ENCODE data around the gene CACHD1. TPM values are rescaled to one million over a fixed set of nuclear protein-coding genes. Genes with fewer than 3 reads are reported as not detected.

The CACHD1 gene
- total RNA-seq, 2 donors from 2014 or later = 8.6 to 12.9 TPM

GRCh38 chr1:64543831-64544230, 73.9 kb downstream of the CACHD1 start:
- H3K27ac ChIP-seq = no peak overlapping the region
- DNase-seq = no peak

DNA sequence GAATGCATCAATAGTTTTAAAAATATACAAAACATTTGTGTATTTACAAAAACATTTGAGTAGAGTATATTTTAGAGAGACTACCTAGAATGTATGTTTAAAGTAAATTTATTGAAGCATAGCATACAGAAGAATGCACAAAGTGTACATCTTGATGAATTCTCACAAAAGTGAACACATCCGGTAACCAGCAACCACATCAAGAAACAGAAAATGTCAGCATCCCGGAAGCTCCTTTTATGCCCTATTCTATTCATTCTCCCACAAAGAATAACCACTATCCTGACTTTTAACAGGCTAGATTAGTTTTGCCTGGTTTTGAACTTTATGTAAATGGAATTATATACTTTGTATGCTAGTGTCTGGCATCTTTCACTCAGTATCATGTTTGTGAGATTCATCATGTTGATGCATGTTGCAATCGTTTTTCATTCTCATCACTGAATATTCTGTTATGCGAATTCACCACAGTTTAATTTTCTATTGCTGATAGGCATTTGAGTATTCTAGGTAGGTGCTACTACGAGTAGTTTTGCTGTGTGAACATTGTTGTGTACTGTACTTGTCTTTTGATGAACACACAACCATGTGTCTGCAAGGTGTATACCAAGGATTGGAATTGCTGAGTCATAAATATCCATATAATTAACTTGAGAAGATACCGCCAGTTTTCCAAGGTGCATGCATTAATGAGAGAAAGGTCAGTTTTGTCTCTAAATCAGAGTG, 75.4 kb downstream of the CACHD1 start:
- Histone ChIP-seq H3K9me3 (no peaks in the 10 kb centered on the region), H3K27ac (no peak overlapping the region), H3K4me1 (peaks cover 11% of the 10 kb centered on the region), H3K36me3 (replicated peaks in 1 of 2; ENCODE audit: insufficient read depth in 1 of 2, low read depth in 2 of 2) (no peaks in the 10 kb centered on the region), H3K27me3 (no peaks in the 10 kb centered on the region), H3K4me3 (no peak overlapping the region)
- 85 to 89% methylated on average over 6 of the region's 6 CpGs for WGBS, 2 donors
- ATAC-seq = no peak
- TF ChIP-seq POLR2A (IDR thresholded peaks at IDR 0.05) = no peak
- TF ChIP-seq, protein P1, sequence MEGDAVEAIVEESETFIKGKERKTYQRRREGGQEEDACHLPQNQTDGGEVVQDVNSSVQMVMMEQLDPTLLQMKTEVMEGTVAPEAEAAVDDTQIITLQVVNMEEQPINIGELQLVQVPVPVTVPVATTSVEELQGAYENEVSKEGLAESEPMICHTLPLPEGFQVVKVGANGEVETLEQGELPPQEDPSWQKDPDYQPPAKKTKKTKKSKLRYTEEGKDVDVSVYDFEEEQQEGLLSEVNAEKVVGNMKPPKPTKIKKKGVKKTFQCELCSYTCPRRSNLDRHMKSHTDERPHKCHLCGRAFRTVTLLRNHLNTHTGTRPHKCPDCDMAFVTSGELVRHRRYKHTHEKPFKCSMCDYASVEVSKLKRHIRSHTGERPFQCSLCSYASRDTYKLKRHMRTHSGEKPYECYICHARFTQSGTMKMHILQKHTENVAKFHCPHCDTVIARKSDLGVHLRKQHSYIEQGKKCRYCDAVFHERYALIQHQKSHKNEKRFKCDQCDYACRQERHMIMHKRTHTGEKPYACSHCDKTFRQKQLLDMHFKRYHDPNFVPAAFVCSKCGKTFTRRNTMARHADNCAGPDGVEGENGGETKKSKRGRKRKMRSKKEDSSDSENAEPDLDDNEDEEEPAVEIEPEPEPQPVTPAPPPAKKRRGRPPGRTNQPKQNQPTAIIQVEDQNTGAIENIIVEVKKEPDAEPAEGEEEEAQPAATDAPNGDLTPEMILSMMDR (IDR thresholded peaks at IDR 0.05) = no peak
- intact Hi-C loops (cut with DNase I) = no loop called here
- no peak for DNase-seq

More at GRCh38 chr1:64543831-64544230, 73.9 kb downstream of the CACHD1 start:
- H3K4me3 ChIP-seq = no peak overlapping the region
- H3K27me3 ChIP-seq = no peaks in the 10 kb centered on the region
- no peak for ATAC-seq
- intact Hi-C loops (cut with DNase I) = no loop called here
- H3K36me3 ChIP-seq (replicated peaks in 1 of 2; ENCODE audit: insufficient read depth in 1 of 2, low read depth in 2 of 2) = no peaks in the 10 kb centered on the region
- H3K9me3 ChIP-seq = no peaks in the 10 kb centered on the region
- TF ChIP-seq, protein P1 (IDR thresholded peaks at IDR 0.05) = no peak
- no peak for TF ChIP-seq POLR2A (IDR thresholded peaks at IDR 0.05)
- H3K4me1 ChIP-seq = peaks cover 17% of the 10 kb centered on the region
- WGBS, 2 donors = 92 to 97% methylated on average over 4 of the region's 4 CpGs

DNA sequence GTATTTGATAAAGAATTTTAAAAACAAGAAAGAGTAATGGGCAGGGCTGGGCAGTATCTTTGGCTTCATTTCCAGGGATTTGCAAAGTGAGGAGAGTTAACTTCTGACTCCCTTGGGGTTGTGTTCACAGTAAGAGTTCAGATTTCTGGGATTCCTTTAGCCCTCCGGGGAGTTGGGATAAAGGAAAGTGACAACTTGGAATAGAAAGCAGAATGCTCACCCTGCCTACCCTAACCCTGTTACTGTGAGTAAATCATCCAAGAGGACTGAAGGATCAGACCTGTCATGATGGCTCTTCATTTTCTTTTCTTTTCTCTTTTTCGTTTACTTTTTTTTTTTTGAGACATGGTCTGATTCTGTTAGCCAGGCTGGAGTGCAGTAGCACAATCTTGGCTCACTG, 76.1 kb downstream of the CACHD1 start:
- H3K27ac ChIP-seq = no peak overlapping the region
- TF ChIP-seq POLR2A (IDR thresholded peaks at IDR 0.05) = no peak
- TF ChIP-seq, protein P1 (IDR thresholded peaks at IDR 0.05) = no peak
- H3K27me3 ChIP-seq = no peaks in the 10 kb centered on the region
- H3K9me3 ChIP-seq = no peaks in the 10 kb centered on the region
- H3K36me3 ChIP-seq (replicated peaks in 1 of 2; ENCODE audit: insufficient read depth in 1 of 2, low read depth in 2 of 2) = no peaks in the 10 kb centered on the region
- DNase-seq (no peak), ATAC-seq (no peak)
- peaks cover 8% of the 10 kb centered on the region for H3K4me1 ChIP-seq
- no peak overlapping the region for H3K4me3 ChIP-seq
- intact Hi-C loops (cut with DNase I) = no loop called here
- 54 to 68% methylated on average over 2 of the region's 2 CpGs for WGBS, 2 donors

DNA sequence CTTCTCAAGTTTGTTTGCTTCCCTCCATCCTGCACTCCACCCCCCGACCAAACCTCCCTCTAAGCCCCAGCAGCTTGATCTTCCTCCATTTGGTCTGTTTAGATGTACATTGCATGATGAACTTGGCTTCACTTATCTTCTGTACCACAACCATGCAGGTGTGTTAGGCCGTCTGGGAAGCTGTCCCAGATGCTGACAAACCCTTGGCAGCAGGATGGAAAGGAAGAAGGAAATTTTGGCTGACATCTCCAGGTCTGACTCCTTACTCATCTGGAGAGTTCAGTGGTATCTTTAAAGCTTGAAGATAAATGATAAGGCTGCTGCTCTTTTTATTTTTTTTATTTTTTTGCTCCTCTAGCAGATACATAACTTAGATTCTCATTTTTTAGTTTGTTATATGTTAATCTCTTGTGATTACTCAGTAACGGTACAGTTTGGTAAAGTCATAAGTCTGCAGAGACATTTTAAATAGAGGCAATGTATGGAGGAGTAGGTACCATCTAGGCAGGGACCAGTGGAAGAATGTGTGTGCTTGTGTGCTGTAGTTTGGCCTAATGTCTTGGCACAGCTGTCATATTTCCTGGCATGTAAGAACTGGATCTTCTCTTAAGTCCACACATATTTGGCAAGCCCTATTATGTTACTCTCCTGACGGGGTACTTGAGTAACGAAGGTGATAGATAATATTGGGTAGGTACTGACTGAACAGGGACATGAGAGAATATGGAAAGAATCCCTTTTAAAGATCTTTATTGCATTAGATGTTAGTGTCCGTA, 79.7 kb downstream of the CACHD1 start:
- ATAC-seq (no peak), DNase-seq (no peak)
- peaks cover 8% of the 10 kb centered on the region for H3K4me1 ChIP-seq
- H3K36me3 ChIP-seq (replicated peaks in 1 of 2; ENCODE audit: insufficient read depth in 1 of 2, low read depth in 2 of 2) = no peaks in the 10 kb centered on the region
- no peak overlapping the region for H3K4me3 ChIP-seq
- 34 to 51% methylated on average over 6 of the region's 6 CpGs for WGBS, 2 donors
- intact Hi-C loops (cut with DNase I) = no loop called here
- H3K9me3 ChIP-seq = no peaks in the 10 kb centered on the region
- H3K27me3 ChIP-seq = no peaks in the 10 kb centered on the region
- TF ChIP-seq, protein P1 (IDR thresholded peaks at IDR 0.05) = no peak
- TF ChIP-seq POLR2A (IDR thresholded peaks at IDR 0.05) = no peak
- H3K27ac ChIP-seq = no peak overlapping the region

Measured in body of pancreas (tissue), 4 donors.